K562 (cell line): ENCODE results near the gene CCDC116. TPM values are rescaled to one million over a fixed set of nuclear protein-coding genes. Genes with fewer than 3 reads are reported as not detected.

ENCODE experiments used
- ARID1B ChIP-seq: fragments of 450-650 bp; IDR thresholded peaks from 2 replicates; pipeline ENCODE4 v1.6.1; 2016; ENCODE audit warnings: antibody characterized with exemption, mild to moderate bottlenecking, inconsistent platforms
- EP300 ChIP-seq: IDR thresholded peaks from 2 replicates; pipeline ENCODE4 v1.6.1; 2012; ENCODE audit warnings: low read length, improper control_type of control experiment
- ETV6 ChIP-seq, 3 experiments: fragments of 150-350 bp in 1 of 3; sonication (generic) in 1 of 3; formaldehyde crosslinking in 1 of 3; IDR thresholded peaks; 2 replicates each; pipeline versions ENCODE4 v1.6.1 to v1.8.0; 2014 to 2022; ENCODE audit warnings: borderline replicate concordance in 2 of 3, low read depth in 2 of 3, antibody characterized with exemption in 1 of 3, low read length in 1 of 3, mild to moderate bottlenecking in 1 of 3, missing genetic modification reagents in 1 of 3
- GTF2F1 ChIP-seq: IDR thresholded peaks from 2 replicates; pipeline ENCODE4 v1.6.1; 2011; ENCODE audit warnings: low read depth, low read length, improper control_type of control experiment
- JUN ChIP-seq, 2 experiments: sonication (generic) in 1 of 2; formaldehyde crosslinking in 1 of 2; IDR thresholded peaks; 2 replicates each; pipeline versions ENCODE4 v1.6.1 to v1.8.0; 2012 to 2022; ENCODE audit warnings: borderline replicate concordance in 2 of 2, mild to moderate bottlenecking in 2 of 2, improper control_type of control experiment in 1 of 2, low read depth in 1 of 2, low read length in 1 of 2, missing genetic modification reagents in 1 of 2
- NCOA2 ChIP-seq, 2 experiments: fragments of 450-650 bp; IDR thresholded peaks; 2 replicates each; pipeline ENCODE4 v1.6.1; 2018; ENCODE audit warnings: mild to moderate bottlenecking in 2 of 2, moderate library complexity in 1 of 2; ENCODE audit not compliant: partially characterized antibody in 2 of 2
- NCOR1 ChIP-seq: fragments of 450-650 bp; IDR thresholded peaks from 2 replicates; pipeline ENCODE4 v1.6.1; 2016; ENCODE audit warnings: mild to moderate bottlenecking, moderate library complexity
- POLR2AphosphoS2 ChIP-seq: IDR thresholded peaks from 2 replicates; pipeline ENCODE4 v1.6.1; 2012; ENCODE audit warnings: low read length, improper control_type of control experiment
- RCOR1 ChIP-seq, 2 experiments: IDR thresholded peaks; 2 replicates each; pipeline ENCODE4 v1.6.1; 2012; ENCODE audit warnings: low read depth in 2 of 2, low read length in 2 of 2, borderline replicate concordance in 1 of 2, improper control_type of control experiment in 1 of 2
- SREBF1 ChIP-seq: fragments of 150-350 bp; IDR thresholded peaks from 2 replicates; pipeline ENCODE4 v1.6.1; 2014; ENCODE audit warnings: antibody characterized with exemption, low read depth, low read length, borderline replicate concordance
- ZNF384 ChIP-seq: IDR thresholded peaks from 2 replicates; pipeline ENCODE4 v1.6.1; 2012; ENCODE audit warnings: low read depth, low read length, improper control_type of control experiment
- polyA plus RNA-seq, 8 experiments: library from polyadenylated mRNA; depleted of rRNA in 4 of 8; stranded (reverse) in 5 of 8; unstranded in 3 of 8; fragments of >200 nt; fragmentation: Nextera tagmentation in 2 of 8; fragmentation: Illumina TruSeq in 1 of 8; extraction: Ambion mirVana in 2 of 8; extraction: Trizol in 1 of 8; gene quantifications; 2 replicates each; pipeline versions ENCODE4 v1.2.1 to v1.2.3, GENCODE V29; 2011 to 2014; ENCODE audit warnings: inconsistent platforms in 1 of 8, missing spikeins in 1 of 8
- total RNA-seq, 7 experiments: library from RNA; depleted of rRNA in 6 of 7; stranded (reverse); fragments of >200 nt in 6 of 7; fragmentation: Illumina TruSeq in 2 of 7; extraction: Trizol in 2 of 7; gene quantifications; 2 replicates each; pipeline versions ENCODE4 v1.2.1 to v1.2.3, GENCODE V29; 2011 to 2021; ENCODE audit warnings: low replicate concordance in 1 of 7
- TF ChIP-seq, protein P1 (sequence below), 2 experiments: fragments of 150-350 bp in 1 of 2; IDR thresholded peaks; 2 replicates each; pipeline ENCODE4 v1.6.1; 2012 to 2016; ENCODE audit warnings: low read depth in 2 of 2, low read length in 2 of 2, mild to moderate bottlenecking in 1 of 2, moderate library complexity in 1 of 2
- TF ChIP-seq, protein P2 (sequence below): IDR thresholded peaks from 2 replicates; pipeline ENCODE4 v1.6.1; 2012; ENCODE audit warnings: low read depth, low read length, improper control_type of control experiment, borderline replicate concordance
- TF ChIP-seq, protein P3 (sequence below): fragments of 450-650 bp; formaldehyde crosslinking; IDR thresholded peaks from 2 replicates; pipeline ENCODE4 v1.4.0; 2020; ENCODE audit warnings: mild to moderate bottlenecking, mixed read lengths

CCDC116 gene
- total and polyA plus RNA-seq, 9 of the 15 experiments (the other 6 are each of a cell fraction or from before 2014, with no cell fraction given), result 1.6 to 11.3 (median 4.7) TPM

DNA sequence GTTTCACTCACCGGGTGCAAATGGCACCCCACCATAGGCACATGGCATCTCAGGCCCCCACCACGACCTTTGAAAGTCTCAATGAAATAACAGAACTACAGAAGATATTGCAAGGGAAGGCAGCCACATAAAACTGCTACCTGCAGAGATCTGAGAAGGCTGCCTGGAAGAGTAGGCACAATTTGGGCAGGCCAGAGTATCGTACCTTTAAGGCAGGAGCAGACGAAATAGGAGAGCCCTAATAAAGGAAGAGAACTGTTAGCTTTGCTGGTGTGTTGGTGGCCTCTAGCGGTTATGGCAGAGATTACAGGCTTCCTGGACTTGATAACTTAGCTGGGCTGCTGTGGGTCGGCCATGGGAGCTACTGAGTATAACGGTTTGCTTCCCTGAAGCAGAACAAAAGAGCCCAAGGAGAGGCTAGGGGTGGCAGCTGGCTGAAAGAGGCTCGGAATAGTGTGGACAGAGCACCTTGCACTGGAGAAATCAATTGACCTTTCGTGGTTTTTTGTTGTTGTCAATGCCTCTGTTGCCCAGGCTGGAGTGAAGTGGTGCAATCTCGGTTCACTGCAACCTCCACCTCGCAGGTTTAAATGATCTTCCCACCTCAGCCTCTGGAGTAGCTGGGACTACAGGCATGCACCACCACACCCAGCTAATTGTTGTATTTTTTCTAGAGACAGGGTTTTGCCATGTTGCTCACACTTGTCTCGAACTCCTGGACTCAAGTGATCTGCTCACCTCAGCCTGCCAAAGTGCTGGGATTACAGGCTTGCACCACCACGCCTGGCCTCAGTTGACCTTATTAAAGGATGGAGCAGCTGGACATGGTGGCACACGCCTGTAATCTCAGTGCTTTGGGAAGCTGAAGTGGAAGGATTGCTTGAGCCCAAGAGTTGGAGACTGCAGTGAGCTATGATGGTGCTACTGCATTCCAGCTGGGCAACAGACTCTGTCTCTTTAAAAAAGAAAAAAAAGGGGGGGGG lies 14.3 kb downstream of the CCDC116 start (continued):
- TF ChIP-seq, protein P1, sequence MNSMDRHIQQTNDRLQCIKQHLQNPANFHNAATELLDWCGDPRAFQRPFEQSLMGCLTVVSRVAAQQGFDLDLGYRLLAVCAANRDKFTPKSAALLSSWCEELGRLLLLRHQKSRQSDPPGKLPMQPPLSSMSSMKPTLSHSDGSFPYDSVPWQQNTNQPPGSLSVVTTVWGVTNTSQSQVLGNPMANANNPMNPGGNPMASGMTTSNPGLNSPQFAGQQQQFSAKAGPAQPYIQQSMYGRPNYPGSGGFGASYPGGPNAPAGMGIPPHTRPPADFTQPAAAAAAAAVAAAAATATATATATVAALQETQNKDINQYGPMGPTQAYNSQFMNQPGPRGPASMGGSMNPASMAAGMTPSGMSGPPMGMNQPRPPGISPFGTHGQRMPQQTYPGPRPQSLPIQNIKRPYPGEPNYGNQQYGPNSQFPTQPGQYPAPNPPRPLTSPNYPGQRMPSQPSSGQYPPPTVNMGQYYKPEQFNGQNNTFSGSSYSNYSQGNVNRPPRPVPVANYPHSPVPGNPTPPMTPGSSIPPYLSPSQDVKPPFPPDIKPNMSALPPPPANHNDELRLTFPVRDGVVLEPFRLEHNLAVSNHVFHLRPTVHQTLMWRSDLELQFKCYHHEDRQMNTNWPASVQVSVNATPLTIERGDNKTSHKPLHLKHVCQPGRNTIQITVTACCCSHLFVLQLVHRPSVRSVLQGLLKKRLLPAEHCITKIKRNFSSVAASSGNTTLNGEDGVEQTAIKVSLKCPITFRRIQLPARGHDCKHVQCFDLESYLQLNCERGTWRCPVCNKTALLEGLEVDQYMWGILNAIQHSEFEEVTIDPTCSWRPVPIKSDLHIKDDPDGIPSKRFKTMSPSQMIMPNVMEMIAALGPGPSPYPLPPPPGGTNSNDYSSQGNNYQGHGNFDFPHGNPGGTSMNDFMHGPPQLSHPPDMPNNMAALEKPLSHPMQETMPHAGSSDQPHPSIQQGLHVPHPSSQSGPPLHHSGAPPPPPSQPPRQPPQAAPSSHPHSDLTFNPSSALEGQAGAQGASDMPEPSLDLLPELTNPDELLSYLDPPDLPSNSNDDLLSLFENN (IDR thresholded peaks at IDR 0.05; ENCODE audit: low read depth in 2 of 2, low read length in 2 of 2), result peak; percentile 74 to 84; a peak in 3 of 4 replicates
- TF ChIP-seq ETV6 (IDR thresholded peaks at IDR 0.05; ENCODE audit: borderline replicate concordance in 1 of 2, low read depth in 2 of 2, low read length in 1 of 2) (peak in 1 of 2 experiments; percentile 48; a peak in 1 of 4 replicates), ETV6 (CRISPR knock-in tag; IDR thresholded peaks at IDR 0.05; ENCODE audit: borderline replicate concordance) (no peak), EP300 (peak; percentile 55; the same call in 1 of the 2 replicates), SREBF1 (peak; percentile 24; the same call in 1 of the 2 replicates), RCOR1 (IDR thresholded peaks at IDR 0.05; ENCODE audit: borderline replicate concordance in 1 of 2, low read depth in 2 of 2, low read length in 2 of 2) (peak; percentile 49 to 95; a peak in 2 of 4 replicates), JUN (IDR thresholded peaks at IDR 0.05; ENCODE audit: borderline replicate concordance, low read depth, low read length) (peak; percentile 69), JUN (CRISPR knock-in tag; IDR thresholded peaks at IDR 0.05; ENCODE audit: borderline replicate concordance) (no peak), NCOR1 (no peak), GTF2F1 (peak; percentile 78), POLR2AphosphoS2 (peak; percentile 95), NCOA2 (IDR thresholded peaks at IDR 0.05; ENCODE audit: partially characterized antibody in 2 of 2) (no peak), ARID1B (no peak), ZNF384 (peak; percentile 71)
- TF ChIP-seq, protein P2, sequence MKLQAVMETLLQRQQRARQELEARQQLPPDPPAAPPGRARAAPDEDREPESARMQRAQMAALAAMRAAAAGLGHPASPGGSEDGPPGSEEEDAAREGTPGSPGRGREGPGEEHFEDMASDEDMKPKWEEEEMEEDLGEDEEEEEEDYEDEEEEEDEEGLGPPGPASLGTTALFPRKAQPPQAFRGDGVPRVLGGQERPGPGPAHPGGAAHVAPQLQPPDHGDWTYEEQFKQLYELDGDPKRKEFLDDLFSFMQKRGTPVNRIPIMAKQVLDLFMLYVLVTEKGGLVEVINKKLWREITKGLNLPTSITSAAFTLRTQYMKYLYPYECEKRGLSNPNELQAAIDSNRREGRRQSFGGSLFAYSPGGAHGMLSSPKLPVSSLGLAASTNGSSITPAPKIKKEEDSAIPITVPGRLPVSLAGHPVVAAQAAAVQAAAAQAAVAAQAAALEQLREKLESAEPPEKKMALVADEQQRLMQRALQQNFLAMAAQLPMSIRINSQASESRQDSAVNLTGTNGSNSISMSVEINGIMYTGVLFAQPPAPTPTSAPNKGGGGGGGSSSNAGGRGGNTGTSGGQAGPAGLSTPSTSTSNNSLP, result peak; percentile 89; the same call in 1 of the 2 replicates
- TF ChIP-seq, protein P3, sequence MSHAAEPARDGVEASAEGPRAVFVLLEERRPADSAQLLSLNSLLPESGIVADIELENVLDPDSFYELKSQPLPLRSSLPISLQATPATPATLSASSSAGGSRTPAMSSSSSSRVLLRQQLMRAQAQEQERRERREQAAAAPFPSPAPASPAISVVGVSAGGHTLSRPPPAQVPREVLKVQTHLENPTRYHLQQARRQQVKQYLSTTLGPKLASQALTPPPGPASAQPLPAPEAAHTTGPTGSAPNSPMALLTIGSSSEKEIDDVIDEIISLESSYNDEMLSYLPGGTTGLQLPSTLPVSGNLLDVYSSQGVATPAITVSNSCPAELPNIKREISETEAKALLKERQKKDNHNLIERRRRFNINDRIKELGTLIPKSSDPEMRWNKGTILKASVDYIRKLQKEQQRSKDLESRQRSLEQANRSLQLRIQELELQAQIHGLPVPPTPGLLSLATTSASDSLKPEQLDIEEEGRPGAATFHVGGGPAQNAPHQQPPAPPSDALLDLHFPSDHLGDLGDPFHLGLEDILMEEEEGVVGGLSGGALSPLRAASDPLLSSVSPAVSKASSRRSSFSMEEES (CRISPR knock-in tag), result no peak
